Natural killer cell treated with Interleukin-12 subunit alpha and Interleukin-12 subunit beta and Interleukin-15 and Interleukin-18, amount 100 ng/mL, for 72 hours (primary cell): ENCODE results near the gene CENPP. TPM values are rescaled to one million over a fixed set of nuclear protein-coding genes. Genes with fewer than 3 reads are reported as not detected.
A peak's percentile ranks its signal among the peaks of the same experiment; 100 is the strongest.

ENCODE experiments used
- ATAC-seq, 2 donors: fragments of 150-1000 bp; cut with Tn5 transposase in 1 of 2; sonication (Bioruptor Pico), chemical (Tn5 transposase) in 1 of 2; 2 replicates each; pipeline ENCODE4 v1.10.0; 2021
- DNase-seq: peaks from one replicate; pipeline ENCODE4 v3.0.0; 2022; ENCODE audit warnings: low spot score
- H3K27ac Mint-ChIP-seq, 2 donors: 1 replicate in 1 of 2; 2 replicates in 1 of 2; pipeline ENCODE4 v1.8.0; 2022; ENCODE audit warnings: mixed read lengths in 2 of 2, mild to moderate bottlenecking in 1 of 2, moderate library complexity in 1 of 2
- H3K27me3 Mint-ChIP-seq, 2 donors: 1 replicate in 1 of 2; 2 replicates in 1 of 2; pipeline ENCODE4 v1.8.0; 2022; ENCODE audit warnings: mixed read lengths in 2 of 2
- H3K36me3 Mint-ChIP-seq: one replicate; pipeline ENCODE4 v1.8.0; 2022; ENCODE audit warnings: mixed read lengths
- H3K4me1 Mint-ChIP-seq, 2 donors: 1 replicate in 1 of 2; 2 replicates in 1 of 2; pipeline ENCODE4 v1.8.0; 2022; ENCODE audit warnings: low read depth in 2 of 2, mixed read lengths in 2 of 2, mild to moderate bottlenecking in 1 of 2
- H3K4me3 Mint-ChIP-seq: one replicate; pipeline ENCODE4 v1.8.0; 2022; ENCODE audit warnings: mixed read lengths
- H3K9me3 Mint-ChIP-seq: 2 replicates; pipeline ENCODE4 v1.8.0; 2022; ENCODE audit warnings: mixed read lengths
- total RNA-seq, 2 donors: library from RNA; stranded (reverse); gene quantifications; one replicate each; pipeline ENCODE4 v1.2.3, GENCODE V29; 2022

Gene CENPP
- total RNA-seq, 2 donors from 2014 or later, result 14.7 to 38.8 TPM

DNA sequence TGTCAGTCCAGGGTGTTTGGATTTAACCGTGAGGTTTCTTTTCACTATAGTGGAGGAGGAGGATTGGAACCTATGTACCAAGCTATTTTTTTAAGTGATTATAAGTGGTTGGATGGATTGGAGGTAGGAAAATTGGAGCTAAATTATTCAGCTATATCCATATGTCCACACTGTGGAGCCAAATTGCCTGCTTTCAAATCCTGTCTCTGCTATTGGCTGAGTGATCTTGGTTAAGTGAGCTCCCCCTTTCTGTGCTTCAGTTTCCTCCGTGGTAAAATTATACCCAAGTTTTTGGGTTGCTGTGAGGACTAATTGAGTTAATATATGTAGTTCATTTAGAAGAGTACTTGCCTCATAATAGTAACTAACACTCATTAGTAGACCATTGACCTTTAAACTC lies 2.5 kb downstream of the CENPP start:
- DNase-seq (no peak), ATAC-seq (no peak)
- Mint-ChIP-seq H3K9me3 (no peaks in the 10 kb centered on the region), H3K4me3 (no peak overlapping the region), H3K36me3 (peaks cover 5% of the 10 kb centered on the region), H3K4me1 (peaks cover 16 to 29% of the 10 kb centered on the region in 2 donors), H3K27me3 (no peaks in the 10 kb centered on the region), H3K27ac (no peak overlapping the region)

DNA sequence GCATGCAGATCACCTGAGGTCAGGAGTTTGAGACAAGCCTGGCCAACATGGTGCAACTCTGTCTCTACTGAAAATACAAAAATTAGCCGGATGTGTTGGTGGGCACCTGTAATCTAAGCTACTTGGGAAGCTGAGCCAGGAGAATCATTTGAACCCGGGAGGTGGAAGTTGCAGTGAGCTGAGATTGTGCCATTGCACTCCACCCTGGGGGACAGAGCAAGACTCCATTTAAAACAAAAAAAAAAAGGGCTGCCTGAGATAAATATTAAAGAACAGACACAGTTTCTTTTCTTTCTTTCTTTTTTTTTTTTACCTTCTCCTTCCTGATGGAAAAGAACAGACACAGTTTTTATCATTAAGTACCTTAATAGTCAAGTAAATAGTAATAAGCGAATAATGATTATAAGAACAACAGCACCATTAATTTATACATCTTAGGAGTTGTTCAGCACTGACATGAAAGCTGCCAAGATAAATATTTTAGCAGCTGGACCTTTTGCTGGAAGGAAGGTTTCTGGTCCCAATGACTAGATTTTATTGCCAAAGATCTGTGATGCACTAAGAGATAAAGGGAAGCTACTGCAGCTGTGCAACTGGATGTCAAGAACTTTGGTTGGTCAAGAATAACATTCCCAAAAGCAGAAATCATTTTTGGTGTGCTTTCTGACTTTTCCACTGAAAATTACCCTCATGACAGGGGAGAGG lies 7.0 kb downstream of the CENPP start:
- ATAC-seq, result no peak
- H3K4me1 Mint-ChIP-seq, result peaks cover 0 to 6% of the 10 kb centered on the region in 2 donors
- no peaks in the 10 kb centered on the region for H3K27me3 Mint-ChIP-seq
- peaks cover 10% of the 10 kb centered on the region for H3K36me3 Mint-ChIP-seq
- H3K27ac Mint-ChIP-seq, result no peak overlapping the region
- no peak for DNase-seq
- H3K4me3 Mint-ChIP-seq, result no peak overlapping the region
- H3K9me3 Mint-ChIP-seq, result no peaks in the 10 kb centered on the region

DNA sequence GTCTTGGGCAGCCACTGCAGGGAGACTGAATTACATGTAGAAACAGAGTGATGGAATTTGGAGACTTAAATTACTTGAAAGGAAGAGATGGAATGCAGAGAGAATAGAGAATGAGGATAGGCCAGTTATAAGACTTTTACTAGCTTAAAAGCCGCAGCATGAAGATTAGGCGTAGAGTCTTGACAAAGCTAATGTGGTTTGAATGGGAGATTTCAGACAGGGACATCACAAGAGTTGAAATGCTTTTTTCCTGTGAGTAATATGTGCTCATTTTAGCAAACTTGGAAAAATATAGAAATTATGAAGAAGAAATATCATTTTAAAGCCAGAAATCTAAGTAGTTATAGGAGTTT lies 7.5 kb downstream of the CENPP start:
- DNase-seq (no peak), ATAC-seq (no peak)
- no peaks in the 10 kb centered on the region for H3K9me3 Mint-ChIP-seq
- H3K4me3 Mint-ChIP-seq, result no peak overlapping the region
- no peaks in the 10 kb centered on the region for H3K27me3 Mint-ChIP-seq
- no peak overlapping the region for H3K27ac Mint-ChIP-seq
- H3K4me1 Mint-ChIP-seq, result peaks cover 0 to under 1% of the 10 kb centered on the region in 2 donors
- H3K36me3 Mint-ChIP-seq, result peaks cover 10% of the 10 kb centered on the region

DNA sequence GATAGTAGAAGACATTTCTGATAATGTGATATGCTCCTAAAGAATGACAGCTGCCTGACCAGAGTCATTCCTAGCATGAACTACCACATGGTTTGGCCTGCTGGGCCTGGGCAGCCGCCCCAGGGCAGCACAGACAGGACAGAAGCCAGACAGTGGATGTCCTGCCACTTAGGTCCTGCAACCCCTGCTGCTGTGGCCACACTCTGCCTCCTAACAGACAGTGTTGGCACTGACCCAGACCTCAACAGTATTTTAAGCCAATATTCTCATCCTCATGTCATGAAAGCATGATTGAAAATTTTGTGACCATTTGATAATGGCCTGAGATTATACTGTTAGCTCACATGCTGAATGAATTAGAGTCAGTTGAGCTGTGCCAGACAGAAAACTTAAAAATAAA lies 15.8 kb downstream of the CENPP start:
- no peak overlapping the region for H3K4me3 Mint-ChIP-seq
- H3K27ac Mint-ChIP-seq, result no peak overlapping the region
- H3K4me1 Mint-ChIP-seq, result no peaks in the 10 kb centered on the region
- no peaks in the 10 kb centered on the region for H3K9me3 Mint-ChIP-seq
- H3K36me3 Mint-ChIP-seq, result peaks cover 12% of the 10 kb centered on the region
- ATAC-seq, result no peak
- no peaks in the 10 kb centered on the region for H3K27me3 Mint-ChIP-seq
- DNase-seq, result no peak

DNA sequence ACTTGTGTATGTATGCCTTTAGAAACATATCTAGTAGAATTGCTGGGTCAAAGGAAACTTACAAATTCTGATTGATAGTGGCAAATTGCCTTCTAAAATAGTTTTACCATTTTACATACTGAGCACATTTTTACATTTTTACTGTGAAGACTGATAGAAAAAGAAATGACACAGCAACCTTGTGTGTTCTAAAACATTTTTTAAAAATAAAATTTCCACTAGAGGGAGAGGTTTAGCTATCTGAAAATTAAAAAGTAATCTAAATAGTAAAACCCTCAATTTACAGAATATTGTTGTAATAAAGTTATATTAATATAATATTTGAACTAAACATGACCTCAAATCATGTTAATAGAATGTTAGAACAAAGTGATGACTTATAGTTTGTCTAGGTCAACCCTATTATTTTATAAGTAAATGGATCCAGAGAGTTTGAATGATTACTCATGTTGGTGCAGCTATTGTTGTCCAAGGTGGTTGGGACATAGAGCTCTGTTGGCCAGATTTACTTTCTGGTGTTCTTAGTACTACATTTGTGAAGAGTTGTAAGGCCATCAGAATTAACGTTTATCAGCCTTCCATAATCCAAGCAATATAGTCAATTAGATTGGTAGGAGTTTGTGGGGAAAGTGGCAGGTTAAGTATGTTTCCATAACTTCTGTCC lies 17.2 kb downstream of the CENPP start:
- DNase-seq (no peak), ATAC-seq (no peak)
- Mint-ChIP-seq H3K4me1 (no peaks in the 10 kb centered on the region), H3K27ac (no peak overlapping the region), H3K4me3 (no peak overlapping the region), H3K9me3 (no peaks in the 10 kb centered on the region), H3K36me3 (peaks cover 12% of the 10 kb centered on the region), H3K27me3 (no peaks in the 10 kb centered on the region)

DNA sequence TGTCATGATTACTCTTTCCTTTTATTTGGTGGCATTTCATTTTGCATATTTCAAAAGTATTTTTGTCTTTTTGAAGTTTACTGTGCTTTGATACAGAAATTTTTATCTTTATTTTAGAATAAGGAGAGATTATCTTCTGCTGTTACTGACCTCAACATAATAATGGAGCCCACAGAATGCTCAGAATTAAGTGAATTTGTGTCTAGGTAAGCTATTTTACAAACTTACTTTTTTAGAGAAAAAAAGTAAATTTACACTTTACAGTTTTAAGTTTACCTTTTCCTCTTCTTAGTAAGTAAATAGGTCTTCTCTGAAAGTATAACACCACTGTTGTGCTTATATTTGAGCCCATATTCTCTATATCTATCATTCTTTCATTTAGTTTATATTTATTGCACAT lies 19.8 kb downstream of the CENPP start:
- DNase-seq, result no peak
- no peaks in the 10 kb centered on the region for H3K27me3 Mint-ChIP-seq
- no peaks in the 10 kb centered on the region for H3K9me3 Mint-ChIP-seq
- H3K27ac Mint-ChIP-seq, result no peak overlapping the region
- peaks cover under 1% of the 10 kb centered on the region in 2 donors for H3K4me1 Mint-ChIP-seq
- no peak for ATAC-seq
- H3K4me3 Mint-ChIP-seq, result no peak overlapping the region
- peaks cover 11% of the 10 kb centered on the region for H3K36me3 Mint-ChIP-seq

DNA sequence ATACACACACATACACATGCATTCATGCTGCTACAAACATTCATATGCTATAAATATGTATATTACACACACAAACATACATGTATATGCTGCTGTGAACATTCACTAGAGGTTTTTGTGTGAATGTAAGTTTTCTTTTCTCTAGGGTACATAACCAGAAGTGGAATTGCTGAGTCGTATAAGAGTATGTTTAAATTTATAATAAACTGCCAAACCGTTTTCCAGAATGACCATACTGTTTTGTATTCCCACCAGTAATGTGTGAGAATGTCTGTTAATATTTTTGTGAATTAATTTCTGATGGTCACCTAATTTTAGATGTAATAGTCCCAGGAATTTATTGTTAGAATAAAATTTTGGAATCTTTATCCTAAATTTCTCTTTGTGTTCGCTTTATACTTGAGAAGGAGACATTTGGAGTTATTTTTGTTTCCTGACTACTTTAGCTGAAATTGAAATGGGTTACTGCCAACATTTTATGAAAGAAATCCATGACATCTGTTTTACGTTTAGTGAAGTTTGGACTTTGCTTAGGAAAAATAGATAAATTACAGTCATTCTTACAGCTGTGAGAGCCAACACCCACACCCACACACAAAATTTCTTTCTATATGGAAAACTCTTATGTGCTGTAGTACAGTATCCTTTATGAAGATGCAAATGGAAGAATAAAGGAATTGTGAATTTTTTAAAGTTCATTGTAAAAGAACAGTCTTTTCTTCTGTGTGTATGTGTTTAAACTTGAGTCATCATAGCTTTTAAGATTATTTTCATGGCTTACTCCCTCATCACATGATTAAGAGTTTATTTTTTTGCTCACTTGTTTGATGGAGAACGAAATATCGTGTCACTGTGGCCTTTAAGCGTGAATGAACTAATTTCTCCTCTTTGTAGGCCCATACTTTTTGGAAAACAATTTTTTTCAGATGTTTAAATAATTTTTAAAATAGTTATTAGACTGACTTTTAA lies 24.3 kb downstream of the CENPP start:
- Mint-ChIP-seq H3K27ac (no peak overlapping the region), H3K9me3 (peaks cover 4% of the 10 kb centered on the region), H3K27me3 (no peaks in the 10 kb centered on the region), H3K4me1 (peaks cover 7 to 14% of the 10 kb centered on the region in 2 donors), H3K36me3 (peaks cover 12% of the 10 kb centered on the region), H3K4me3 (no peak overlapping the region)
- ATAC-seq (no peak), DNase-seq (no peak)

DNA sequence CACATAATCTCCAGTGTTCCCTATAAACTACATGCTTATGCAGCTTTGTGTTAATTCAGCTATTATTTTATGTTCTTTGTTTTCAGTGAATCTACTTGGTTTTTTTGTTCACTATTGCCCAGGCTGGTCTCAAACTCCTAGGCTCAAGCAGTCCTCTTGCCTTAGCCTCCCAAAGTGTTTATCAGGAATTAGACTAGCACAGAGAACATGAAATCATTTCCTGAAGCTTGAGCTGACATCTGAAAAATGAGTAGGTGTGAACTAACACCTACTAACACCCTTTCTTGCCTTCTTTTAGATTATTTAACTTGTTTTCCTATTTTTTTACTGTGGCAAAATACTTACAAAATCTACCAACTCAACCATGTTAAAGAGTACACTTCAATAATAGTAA lies 25.0 kb downstream of the CENPP start:
- H3K9me3 Mint-ChIP-seq, result peaks cover 4% of the 10 kb centered on the region
- peak overlapping the region in 1 of 2 donors; percentile 44 for H3K27ac Mint-ChIP-seq
- no peak for ATAC-seq
- DNase-seq, result no peak
- peaks cover 16% of the 10 kb centered on the region for H3K36me3 Mint-ChIP-seq
- H3K4me3 Mint-ChIP-seq, result no peak overlapping the region
- no peaks in the 10 kb centered on the region for H3K27me3 Mint-ChIP-seq
- H3K4me1 Mint-ChIP-seq, result peaks cover 7 to 14% of the 10 kb centered on the region in 2 donors

DNA sequence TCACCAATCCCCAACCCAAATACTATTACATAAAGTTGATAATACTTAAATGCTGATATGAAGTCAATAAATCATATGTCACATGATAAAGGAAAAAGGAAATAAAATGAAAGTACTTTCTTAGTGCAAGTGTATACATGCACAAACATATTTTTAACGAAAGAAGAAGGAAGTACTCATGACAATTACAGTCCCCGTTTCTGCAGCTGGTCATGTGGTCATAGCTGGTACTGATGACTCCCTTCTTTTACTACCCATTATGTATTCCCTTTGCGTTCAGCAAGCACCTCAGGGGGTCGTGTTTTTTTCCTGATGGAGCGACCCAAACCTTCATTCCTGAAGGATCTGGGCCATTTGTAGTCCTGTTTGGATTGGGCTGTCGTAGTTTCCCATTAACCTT lies 27.3 kb downstream of the CENPP start:
- no peak for DNase-seq
- peaks cover 4% of the 10 kb centered on the region for H3K9me3 Mint-ChIP-seq
- H3K4me1 Mint-ChIP-seq, result peaks cover 7 to 14% of the 10 kb centered on the region in 2 donors
- H3K36me3 Mint-ChIP-seq, result peaks cover 22% of the 10 kb centered on the region
- no peaks in the 10 kb centered on the region for H3K27me3 Mint-ChIP-seq
- no peak overlapping the region for H3K27ac Mint-ChIP-seq
- no peak overlapping the region for H3K4me3 Mint-ChIP-seq
- no peak for ATAC-seq

DNA sequence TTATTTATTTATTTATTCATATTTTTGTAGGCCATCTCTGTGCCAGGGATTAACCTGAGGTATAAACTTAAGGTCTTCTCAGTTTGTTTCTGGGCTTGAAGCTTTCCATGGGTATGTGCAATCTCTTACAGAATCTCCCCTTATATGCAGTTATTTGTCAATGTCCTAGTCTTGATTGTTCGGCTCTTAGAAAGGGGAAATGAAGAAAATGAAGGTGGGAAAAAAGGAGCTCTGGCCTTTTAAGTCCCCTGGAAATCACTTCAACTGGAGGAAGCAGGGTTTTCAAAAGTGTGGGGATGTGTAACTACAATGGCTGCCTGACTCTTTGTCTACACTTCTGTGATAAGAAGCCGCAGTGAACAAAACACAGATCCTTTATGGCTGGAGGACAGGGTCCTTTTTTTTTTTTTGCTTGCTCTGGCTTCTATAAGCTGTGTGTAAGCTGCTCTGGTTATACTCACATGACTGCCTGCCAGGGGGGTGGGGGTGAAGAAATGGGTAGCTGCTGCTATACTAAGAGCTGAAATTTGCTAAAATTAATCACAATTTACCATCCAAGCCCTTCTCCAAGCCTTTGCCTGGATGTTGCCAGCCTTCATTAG lies 33.7 kb downstream of the CENPP start:
- H3K27ac Mint-ChIP-seq, result no peak overlapping the region
- ATAC-seq (no peak), DNase-seq (no peak)
- H3K4me1 Mint-ChIP-seq, result peaks cover 0 to 3% of the 10 kb centered on the region in 2 donors
- no peaks in the 10 kb centered on the region for H3K27me3 Mint-ChIP-seq
- peaks cover 4% of the 10 kb centered on the region for H3K9me3 Mint-ChIP-seq
- H3K4me3 Mint-ChIP-seq, result no peak overlapping the region
- H3K36me3 Mint-ChIP-seq, result peaks cover 24% of the 10 kb centered on the region

DNA sequence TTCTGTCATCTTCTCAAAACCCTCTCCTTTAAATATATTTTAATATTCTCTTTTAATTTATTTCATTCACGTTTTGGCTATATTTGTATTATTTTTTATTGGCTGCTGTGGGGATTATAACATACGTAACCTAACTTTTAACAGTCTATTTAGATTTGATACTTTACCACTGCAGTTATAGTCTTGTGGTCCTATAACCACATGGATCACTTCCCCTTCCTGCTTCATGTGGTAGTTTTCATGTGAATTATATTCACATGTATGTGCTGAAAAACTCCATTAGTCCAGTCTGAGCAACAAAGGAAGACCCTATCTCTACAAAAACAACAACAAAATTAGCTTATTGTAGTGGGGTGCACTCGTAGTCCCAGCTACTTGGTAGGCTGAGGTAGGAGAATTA lies 34.3 kb downstream of the CENPP start:
- H3K4me3 Mint-ChIP-seq, result no peak overlapping the region

DNA sequence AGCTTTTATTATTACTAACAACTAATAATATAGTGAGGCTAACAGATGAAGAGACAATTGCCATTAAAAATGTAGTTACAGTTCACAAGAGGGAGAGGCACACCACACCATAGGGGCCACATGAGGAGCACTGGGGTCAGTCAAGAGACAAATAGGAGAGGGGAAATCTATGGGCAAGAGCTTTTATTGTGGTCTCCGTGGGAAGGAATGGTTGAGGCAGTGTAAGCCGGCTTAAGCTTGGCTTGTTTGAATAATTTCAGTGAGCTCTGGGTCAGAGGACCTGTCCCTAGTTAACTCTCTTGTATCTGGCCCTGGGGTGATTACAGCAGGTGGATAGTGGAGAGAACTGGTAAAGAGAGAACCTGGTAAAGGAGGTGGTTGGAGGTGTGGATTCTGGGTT lies 43.3 kb downstream of the CENPP start:
- peaks cover 3% of the 10 kb centered on the region for H3K9me3 Mint-ChIP-seq
- H3K4me1 Mint-ChIP-seq, result peaks cover 0 to 3% of the 10 kb centered on the region in 2 donors
- DNase-seq (no peak), ATAC-seq (no peak)
- H3K27me3 Mint-ChIP-seq, result no peaks in the 10 kb centered on the region
- peak overlapping the region in 1 of 2 donors; percentile 25 for H3K27ac Mint-ChIP-seq
- H3K4me3 Mint-ChIP-seq, result no peak overlapping the region
- peaks cover 9% of the 10 kb centered on the region for H3K36me3 Mint-ChIP-seq

More for the DNA sequence above, 34.3 kb downstream of the CENPP start:
- DNase-seq (no peak), ATAC-seq (no peak)
- no peaks in the 10 kb centered on the region for H3K27me3 Mint-ChIP-seq
- H3K36me3 Mint-ChIP-seq, result peaks cover 18% of the 10 kb centered on the region
- peaks cover 0 to 3% of the 10 kb centered on the region in 2 donors for H3K4me1 Mint-ChIP-seq
- no peak overlapping the region for H3K27ac Mint-ChIP-seq
- H3K9me3 Mint-ChIP-seq, result no peaks in the 10 kb centered on the region

DNA sequence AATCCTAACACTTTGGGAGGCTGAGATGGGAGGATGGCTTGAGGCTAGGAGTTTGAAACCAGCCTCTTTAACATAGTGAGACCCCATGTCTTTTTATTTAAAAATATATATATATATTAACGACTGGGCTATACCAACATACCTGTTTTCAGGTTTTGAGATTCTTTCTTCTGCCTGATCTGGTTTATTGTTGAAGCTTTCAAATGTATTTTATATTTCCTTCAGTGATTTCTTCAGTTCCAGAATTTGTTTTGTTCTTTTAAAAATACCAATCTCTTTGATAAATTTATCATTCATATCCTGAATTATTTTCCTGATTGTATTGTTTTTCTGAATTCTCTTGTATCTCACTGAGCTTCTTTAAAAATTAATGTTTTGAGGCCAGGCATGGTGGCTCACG lies 47.4 kb downstream of the CENPP start:
- H3K4me3 Mint-ChIP-seq, result no peak overlapping the region
- H3K27me3 Mint-ChIP-seq, result no peaks in the 10 kb centered on the region
- H3K27ac Mint-ChIP-seq, result no peak overlapping the region
- DNase-seq (no peak), ATAC-seq (no peak)
- H3K36me3 Mint-ChIP-seq, result peaks cover 19% of the 10 kb centered on the region
- H3K9me3 Mint-ChIP-seq, result peaks cover 3% of the 10 kb centered on the region
- peaks cover 10 to 12% of the 10 kb centered on the region in 2 donors for H3K4me1 Mint-ChIP-seq
